Measurements from ENCODE around the gene ESPNL. TPM values are rescaled to one million over a fixed set of nuclear protein-coding genes. Genes with fewer than 3 reads are reported as not detected.

ESPNL gene
- total RNA-seq, 3 donors from 2014 or later: 0.23 to 0.63 (median 0.47) TPM

- Histone ChIP-seq H3K36me3 (ENCODE audit: low read depth) (no peaks in the 10 kb centered on the region), H3K4me1 (ENCODE audit: low read depth) (peaks cover 19% of the 10 kb centered on the region), H3K9me3 (no peaks in the 10 kb centered on the region), H3K4me3 (no peak overlapping the region)
- TF ChIP-seq CTCF (IDR thresholded peaks at IDR 0.05): no peak
- intact Hi-C loops (cut with DNase I, micrococcal nuclease): no loop called here
- DNase-seq: no peak
- ATAC-seq: no peak
Observed at GRCh38 chr2:238140721-238141540, 40.8 kb downstream of the ESPNL start.

GRCh38 chr2:238141541-238142318 is 41.6 kb downstream of the ESPNL start:
- peaks cover 19% of the 10 kb centered on the region for H3K4me1 ChIP-seq (ENCODE audit: low read depth)
- no peaks in the 10 kb centered on the region for H3K36me3 ChIP-seq (ENCODE audit: low read depth)
- no peak overlapping the region for H3K4me3 ChIP-seq
- no peaks in the 10 kb centered on the region for H3K9me3 ChIP-seq
- DNase-seq: peak; percentile 90 to 94 (median 93)
- no peak for TF ChIP-seq CTCF (IDR thresholded peaks at IDR 0.05)
- intact Hi-C loops (cut with DNase I, micrococcal nuclease): no loop called here
- peak; percentile 94 for ATAC-seq

- DNase-seq (no peak), ATAC-seq (peak; percentile 27)
- intact Hi-C loops (cut with DNase I, micrococcal nuclease): no loop called here
- Histone ChIP-seq H3K4me3 (no peak overlapping the region), H3K4me1 (ENCODE audit: low read depth) (peaks cover 19% of the 10 kb centered on the region), H3K9me3 (no peaks in the 10 kb centered on the region), H3K36me3 (ENCODE audit: low read depth) (no peaks in the 10 kb centered on the region)
- no peak for TF ChIP-seq CTCF (IDR thresholded peaks at IDR 0.05)
Observed at GRCh38 chr2:238142382-238143205, 42.5 kb downstream of the ESPNL start.

- ATAC-seq (no peak), DNase-seq (no peak)
- peaks cover 18% of the 10 kb centered on the region for H3K4me1 ChIP-seq (ENCODE audit: low read depth)
- intact Hi-C loops (cut with DNase I, micrococcal nuclease): no loop called here
- no peaks in the 10 kb centered on the region for H3K36me3 ChIP-seq (ENCODE audit: low read depth)
- H3K9me3 ChIP-seq: no peaks in the 10 kb centered on the region
- TF ChIP-seq CTCF (IDR thresholded peaks at IDR 0.05): no peak
- no peak overlapping the region for H3K4me3 ChIP-seq
Observed at GRCh38 chr2:238143239-238143951, 43.3 kb downstream of the ESPNL start.

- peaks cover 16% of the 10 kb centered on the region for H3K4me1 ChIP-seq (ENCODE audit: low read depth)
- no peak for TF ChIP-seq CTCF (IDR thresholded peaks at IDR 0.05)
- H3K9me3 ChIP-seq: no peaks in the 10 kb centered on the region
- no peak overlapping the region for H3K4me3 ChIP-seq
- intact Hi-C loops (cut with DNase I, micrococcal nuclease): no loop called here
- ATAC-seq: no peak
- no peak for DNase-seq
- H3K36me3 ChIP-seq (ENCODE audit: low read depth): no peaks in the 10 kb centered on the region
Observed at GRCh38 chr2:238144262-238144661, 44.1 kb downstream of the ESPNL start.

Measured in mucosa of descending colon (tissue), 3 donors.